Purkinje cell (primary cell): ENCODE data around the gene ZDHHC1. TPM values are rescaled to one million over a fixed set of nuclear protein-coding genes. Genes with fewer than 3 reads are reported as not detected.

Source experiments
- polyA plus RNA-seq: library from polyadenylated mRNA; unstranded; fragments of >200 nt; fragmentation: Nextera tagmentation; gene quantifications from 2 replicates; pipeline ENCODE4 v1.2.1, GENCODE V29; 2014

Gene ZDHHC1, protein sequence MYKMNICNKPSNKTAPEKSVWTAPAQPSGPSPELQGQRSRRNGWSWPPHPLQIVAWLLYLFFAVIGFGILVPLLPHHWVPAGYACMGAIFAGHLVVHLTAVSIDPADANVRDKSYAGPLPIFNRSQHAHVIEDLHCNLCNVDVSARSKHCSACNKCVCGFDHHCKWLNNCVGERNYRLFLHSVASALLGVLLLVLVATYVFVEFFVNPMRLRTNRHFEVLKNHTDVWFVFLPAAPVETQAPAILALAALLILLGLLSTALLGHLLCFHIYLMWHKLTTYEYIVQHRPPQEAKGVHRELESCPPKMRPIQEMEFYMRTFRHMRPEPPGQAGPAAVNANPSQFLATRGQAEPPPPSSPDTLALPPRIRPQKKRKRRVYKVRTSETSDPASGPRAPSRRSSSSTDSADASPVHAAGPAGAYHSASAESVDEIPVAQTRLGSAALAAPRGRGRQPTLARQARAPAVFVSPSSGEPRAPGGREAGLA
- polyA plus RNA-seq, result 0.16 and 0.20 TPM in 2 replicates

DNA sequence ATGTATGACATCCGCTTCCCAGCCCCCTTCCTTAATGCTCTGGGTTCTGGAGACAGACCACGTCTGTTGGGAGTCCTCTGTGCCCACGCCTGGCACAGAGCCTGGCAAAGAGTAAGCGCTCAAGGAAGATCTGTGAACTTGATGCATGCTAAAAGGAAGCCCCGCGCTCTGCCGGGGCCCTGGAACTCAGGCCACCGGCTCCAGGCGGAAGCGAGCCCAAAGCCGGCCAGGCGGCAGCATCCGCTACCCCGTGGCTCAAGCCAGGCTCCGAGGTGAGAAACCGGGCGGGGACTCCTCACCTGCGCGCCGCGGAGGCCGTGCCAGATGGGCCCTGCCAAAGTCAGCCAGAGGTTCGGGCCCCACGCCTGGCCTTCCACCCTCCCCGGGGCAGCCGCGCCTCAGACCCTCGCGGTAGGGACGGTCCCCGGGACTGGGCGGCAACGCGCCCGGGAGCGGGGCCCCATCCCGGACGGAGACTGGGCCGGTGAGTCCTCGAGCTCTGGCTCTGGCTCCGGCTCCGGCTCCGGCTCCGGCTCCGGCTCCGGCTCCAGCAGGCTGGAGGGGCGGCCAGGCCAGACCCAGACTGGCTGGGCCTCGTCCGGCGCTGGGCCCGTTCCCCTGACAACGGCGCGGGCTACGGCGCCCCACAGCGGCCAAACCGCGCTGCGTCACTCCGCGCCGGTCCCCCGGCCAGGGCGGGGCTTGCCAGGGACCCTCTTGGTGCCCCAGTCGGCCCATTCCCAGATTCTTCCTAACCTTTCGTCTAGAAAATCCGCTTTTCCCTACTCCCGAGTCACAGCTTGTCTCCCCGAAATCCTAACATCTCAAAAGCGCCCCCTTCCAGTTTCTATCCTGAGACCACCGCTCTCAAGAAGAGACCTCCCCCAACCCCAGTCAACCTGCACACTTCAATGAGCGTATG, at the start of gene ZDHHC1:
Gene ZDHHC1, minus strand, starts transcription at position 606 of the 922 bp plus-strand sequence. CDS start 8,702 bp downstream, outside the sequence.

DNA sequence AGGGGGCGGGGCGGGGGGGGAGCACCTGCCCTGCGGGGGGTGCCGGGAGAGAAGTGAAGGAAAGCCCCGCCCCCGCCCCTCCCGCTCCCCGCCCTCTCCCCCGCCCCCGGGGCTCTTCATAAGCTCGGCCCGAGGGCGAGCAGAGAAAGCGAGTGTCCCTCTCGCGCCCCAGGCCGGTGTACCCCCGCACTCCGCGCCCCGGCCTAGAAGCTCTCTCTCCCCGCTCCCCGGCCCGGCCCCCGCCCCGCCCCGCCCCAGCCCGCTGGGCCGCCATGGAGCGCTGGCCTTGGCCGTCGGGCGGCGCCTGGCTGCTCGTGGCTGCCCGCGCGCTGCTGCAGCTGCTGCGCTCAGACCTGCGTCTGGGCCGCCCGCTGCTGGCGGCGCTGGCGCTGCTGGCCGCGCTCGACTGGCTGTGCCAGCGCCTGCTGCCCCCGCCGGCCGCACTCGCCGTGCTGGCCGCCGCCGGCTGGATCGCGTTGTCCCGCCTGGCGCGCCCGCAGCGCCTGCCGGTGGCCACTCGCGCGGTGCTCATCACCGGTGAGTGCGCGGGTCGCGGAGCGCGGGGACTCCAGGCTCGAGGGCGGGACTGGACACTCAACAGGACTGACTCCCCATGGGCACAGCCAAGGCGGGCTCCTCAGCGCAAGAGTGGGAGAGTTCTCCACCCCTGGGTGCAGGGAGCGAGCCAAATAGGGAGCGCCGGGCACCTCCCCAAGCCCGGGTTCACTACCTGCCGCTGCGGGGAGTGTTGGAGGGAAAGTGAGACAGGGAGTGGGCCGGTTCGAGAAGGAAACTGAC, 14.9 kb upstream of the ZDHHC1 start, which contains the start of gene HSD11B2:
Gene HSD11B2, plus strand, starts transcription at position 145 of the 798 bp plus-strand sequence. Its CDS starts 128 bp downstream, at position 273.

DNA sequence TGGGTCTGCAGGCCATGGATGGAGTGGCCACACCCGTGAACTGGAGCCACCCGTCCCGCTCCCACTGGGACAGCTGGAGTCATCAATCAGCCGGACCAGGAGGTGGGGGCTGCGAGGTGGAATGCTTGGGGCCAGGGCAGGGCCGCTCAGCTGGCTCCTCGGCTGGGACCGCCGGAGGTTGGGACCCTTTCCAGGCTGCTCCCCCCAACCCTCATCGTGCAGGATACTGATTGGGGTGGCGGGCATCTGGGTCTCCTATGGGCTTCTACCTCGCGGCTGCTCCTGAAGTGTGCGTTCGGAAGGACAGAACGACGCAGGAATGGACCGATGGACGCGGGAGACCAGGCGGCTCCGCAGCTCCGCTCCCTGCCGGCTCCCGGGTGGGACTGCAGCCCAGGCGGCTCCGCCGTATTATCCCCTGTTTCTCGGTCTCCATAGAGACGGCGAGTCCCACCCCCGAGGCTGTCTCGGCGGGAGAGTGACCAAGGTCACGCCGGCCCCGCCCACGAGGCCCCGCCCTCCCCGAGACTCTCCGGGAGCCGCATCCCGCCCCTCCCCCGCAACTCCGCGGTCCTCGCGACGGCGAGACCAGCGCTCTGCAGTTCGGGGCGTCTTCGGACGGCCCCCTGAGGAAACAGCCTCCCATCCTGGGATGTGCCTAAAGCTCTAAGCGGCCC, 23.0 kb downstream of the ZDHHC1 start, which contains the start of gene TPPP3:
Gene TPPP3, minus strand, starts transcription at position 388 of the 677 bp plus-strand sequence. CDS start 2,387 bp downstream, outside the sequence.

Other genes starting within 250 kb of the ZDHHC1 start
- gene NOL3, start 245.9 kb downstream of the ZDHHC1 start, polyA plus RNA-seq, result 6.3 and 9.0 TPM in 2 replicates
- gene MATCAP1, start 232.5 kb downstream of the ZDHHC1 start, polyA plus RNA-seq, result 12.0 and 13.3 TPM in 2 replicates
- not detected in 2 replicates for gene EXOC3L1, start 226.3 kb downstream of the ZDHHC1 start, polyA plus RNA-seq
- gene E2F4, start 224.3 kb downstream of the ZDHHC1 start, polyA plus RNA-seq, result 4.5 and 7.4 TPM in 2 replicates
- not detected in 2 replicates for gene ELMO3, start 217.3 kb downstream of the ZDHHC1 start, polyA plus RNA-seq
- 357 and 366 TPM in 2 replicates for gene TMEM208, start 189.3 kb downstream of the ZDHHC1 start, polyA plus RNA-seq
- gene FHOD1, start 169.0 kb downstream of the ZDHHC1 start, polyA plus RNA-seq, result 2.6 and 3.7 TPM in 2 replicates
- gene SLC9A5, start 167.5 kb downstream of the ZDHHC1 start, polyA plus RNA-seq, result 1.1 and 1.7 TPM in 2 replicates
- gene PLEKHG4, start 136.9 kb downstream of the ZDHHC1 start, polyA plus RNA-seq, result 1.4 TPM in 1 of 2 replicates, not detected in the other
- not detected in 2 replicates for gene KCTD19, start 89.7 kb downstream of the ZDHHC1 start, polyA plus RNA-seq
- 2.1 and 3.7 TPM in 2 replicates for gene LRRC36, start 89.7 kb downstream of the ZDHHC1 start, polyA plus RNA-seq
- 55.4 and 88.4 TPM in 2 replicates for gene TPPP3, start 23.0 kb downstream of the ZDHHC1 start, polyA plus RNA-seq
- 0.12 and 3.9 TPM in 2 replicates for gene HSD11B2, start 14.6 kb upstream of the ZDHHC1 start, polyA plus RNA-seq
- gene ATP6V0D1, start 64.7 kb upstream of the ZDHHC1 start, polyA plus RNA-seq, result 83.3 and 140 TPM in 2 replicates
- 0.34 TPM in 1 of 2 replicates, not detected in the other for gene AGRP, start 67.1 kb upstream of the ZDHHC1 start, polyA plus RNA-seq
- gene RIPOR1, start 112.4 kb upstream of the ZDHHC1 start, polyA plus RNA-seq, result 4.3 and 6.2 TPM in 2 replicates
- 16.6 and 19.6 TPM in 2 replicates for gene CTCF, start 146.0 kb upstream of the ZDHHC1 start, polyA plus RNA-seq
- gene CARMIL2, start 228.7 kb upstream of the ZDHHC1 start, polyA plus RNA-seq, result 1.4 and 5.7 TPM in 2 replicates
- gene ACD, start 243.8 kb upstream of the ZDHHC1 start, polyA plus RNA-seq, result 7.5 and 13.0 TPM in 2 replicates
- 4.0 and 9.6 TPM in 2 replicates for gene PARD6A, start 244.5 kb upstream of the ZDHHC1 start, polyA plus RNA-seq